Common myeloid progenitor, CD34-positive (primary cell): ENCODE results near the gene GPATCH3.
"Not testable (repeated sequence)": the region's sequence is repeated elsewhere in the genome, so short reads cannot be mapped to it uniquely, and the experiment has no call there.

Experiments
- CTCF ChIA-PET: fragments of 350-600 bp; sonication (Branson Sonifier 250); formaldehyde crosslinking; loops from one replicate; lab custom pipeline; 2021; ENCODE audit warnings: antibody characterized with exemption; lab: Charles Lee
- POLR2A ChIA-PET: fragments of 350-600 bp; sonication (Branson Sonifier 250); formaldehyde crosslinking; loops from one replicate; lab custom pipeline; 2021; ENCODE audit warnings: antibody characterized with exemption; lab: Charles Lee
- DNase-seq, 3 donors: peaks; one replicate each; pipeline versions ENCODE4 v3.0.0 to v3.0.0-alpha.2; 2013
- H3K27ac ChIP-seq, 2 experiments: 1 replicate in 1 of 2; 2 replicates in 1 of 2; pipeline ENCODE4 v1.7.0; 2013; ENCODE audit warnings: inconsistent platforms in 2 of 2, low read length in 2 of 2, mild to moderate bottlenecking in 2 of 2, low read depth in 1 of 2, moderate library complexity in 1 of 2; ENCODE audit not compliant: severe bottlenecking in 2 of 2, insufficient read depth in 1 of 2, poor library complexity in 1 of 2
- H3K27me3 ChIP-seq, 5 experiments: replicated peaks in 2 of 5; 1 replicate in 3 of 5; 2 replicates in 2 of 5; pipeline versions ENCODE4 v1.6.1 to v1.7.0; 2013; ENCODE audit warnings: low read length in 4 of 5, mild to moderate bottlenecking in 2 of 5, moderate library complexity in 2 of 5, inconsistent platforms in 1 of 5; ENCODE audit not compliant: insufficient read depth in 5 of 5, control insufficient read depth in 4 of 5
- H3K36me3 ChIP-seq, 4 experiments: 1 replicate in 2 of 4; 2 replicates in 2 of 4; pipeline versions ENCODE4 v1.6.1 to v1.7.0; 2013; ENCODE audit warnings: low read length in 3 of 4, control low read depth in 1 of 4, mild to moderate bottlenecking in 1 of 4; ENCODE audit not compliant: control insufficient read depth in 4 of 4, insufficient read depth in 4 of 4
- H3K4me1 ChIP-seq, 4 experiments: 1 replicate in 3 of 4; 2 replicates in 1 of 4; pipeline versions ENCODE4 v1.6.1 to v1.7.1; 2013; ENCODE audit warnings: low read length in 3 of 4, mild to moderate bottlenecking in 3 of 4, control low read depth in 1 of 4, inconsistent platforms in 1 of 4, moderate library complexity in 1 of 4; ENCODE audit not compliant: control insufficient read depth in 4 of 4, insufficient read depth in 4 of 4; ENCODE audit errors: control extremely low read depth in 1 of 4
- H3K4me3 ChIP-seq, 7 experiments: 1 replicate in 4 of 7; 2 replicates in 3 of 7; pipeline versions ENCODE4 v1.5.1 to v1.7.0; 2013; ENCODE audit warnings: mild to moderate bottlenecking in 7 of 7, low read length in 6 of 7, moderate library complexity in 6 of 7, inconsistent platforms in 2 of 7, low read depth in 2 of 7, control low read depth in 1 of 7; ENCODE audit not compliant: insufficient read depth in 4 of 7, control insufficient read depth in 1 of 7; ENCODE audit errors: extremely low read depth in 1 of 7
- H3K9me3 ChIP-seq, 5 experiments: 1 replicate in 4 of 5; 2 replicates in 1 of 5; pipeline versions ENCODE4 v1.6.1 to v1.7.1; 2013; ENCODE audit warnings: low read length in 4 of 5, mild to moderate bottlenecking in 2 of 5, inconsistent platforms in 1 of 5, low read depth in 1 of 5, moderate library complexity in 1 of 5; ENCODE audit not compliant: control insufficient read depth in 4 of 5, insufficient read depth in 2 of 5; ENCODE audit errors: control extremely low read depth in 1 of 5
- WGBS: methylation state at CpG from one replicate; pipeline ENCODE4 v1.1.5; 2013; ENCODE audit not compliant: insufficient coverage; 5-methylcytosine and 5-hydroxymethylcytosine counted together

The GPATCH3 gene

DNA sequence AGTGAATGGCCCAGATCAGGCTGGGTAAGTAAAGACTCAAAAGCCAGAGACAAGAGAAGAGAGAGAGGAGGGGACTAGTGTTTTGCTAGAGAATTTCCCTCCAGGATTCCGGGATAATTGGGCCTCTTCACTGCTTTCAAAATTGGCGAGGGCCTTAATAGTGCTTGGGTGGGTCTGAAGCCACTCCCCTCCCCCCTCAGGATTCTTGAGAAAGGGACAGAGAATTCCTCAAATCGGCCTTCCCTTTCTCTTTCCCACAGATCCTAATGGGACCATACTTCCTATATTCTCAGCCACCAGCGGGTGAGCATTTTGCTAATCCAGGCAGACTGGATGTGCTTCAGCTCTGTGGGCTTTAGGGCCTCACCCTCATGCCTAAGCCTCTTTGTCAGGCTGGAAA, 25.4 kb downstream of the GPATCH3 start:
- ChIA-PET CTCF (interaction anchor here (1.3 to 1.6 kb wide), 2 partner anchors 11 to 275 kb away, joined by 4 to 6 read pairs; no protein-coding TSS in a partner anchor), POLR2A (no interaction called here)
- DNase-seq: no peak
- no peak overlapping the region for H3K4me3 ChIP-seq
- no peaks in the 10 kb centered on the region for H3K4me1 ChIP-seq
- no peak overlapping the region for H3K27ac ChIP-seq
- peaks cover 0 to 30% (median 22%) of the 10 kb centered on the region in 4 experiments for H3K36me3 ChIP-seq
- WGBS: 95% methylated on average over 4 of the region's 4 CpGs
- no peaks in the 10 kb centered on the region for H3K27me3 ChIP-seq
- H3K9me3 ChIP-seq: no peaks in the 10 kb centered on the region

DNA sequence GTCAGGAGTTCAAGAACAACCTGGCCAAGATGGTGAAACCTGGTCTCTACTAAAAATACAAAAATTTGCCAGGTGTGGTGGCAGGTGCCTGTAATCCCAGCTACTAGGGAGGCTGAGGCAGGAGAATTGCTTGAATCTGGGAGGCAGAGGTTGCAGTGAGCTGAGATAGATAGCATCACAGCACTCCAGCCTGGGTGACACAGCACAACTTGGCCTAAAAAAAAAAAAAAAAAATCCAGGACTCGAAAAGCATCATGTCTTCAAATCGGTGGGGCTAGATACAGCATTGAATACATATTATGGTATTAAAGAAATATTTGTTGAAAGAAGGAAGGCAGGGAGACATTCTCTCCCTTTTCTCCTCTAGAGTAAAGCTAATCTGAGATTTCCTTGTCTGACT, 27.2 kb downstream of the GPATCH3 start:
- POLR2A ChIA-PET, DNase-seq, H3K27me3 ChIP-seq, H3K4me1 ChIP-seq, H3K9me3 ChIP-seq, H3K4me3 ChIP-seq, H3K27ac ChIP-seq: not testable (repeated sequence)
- CTCF ChIA-PET: interaction anchor here (1.2 to 5.3 kb wide), 4 partner anchors 13 to 83 kb away, joined by 3 to 27 read pairs (median 8); no protein-coding TSS in a partner anchor
- no CpG with 5 or more reads among the region's 2 CpGs for WGBS
- peaks cover 0 to 19% (median 11%) of the 10 kb centered on the region in 4 experiments for H3K36me3 ChIP-seq

DNA sequence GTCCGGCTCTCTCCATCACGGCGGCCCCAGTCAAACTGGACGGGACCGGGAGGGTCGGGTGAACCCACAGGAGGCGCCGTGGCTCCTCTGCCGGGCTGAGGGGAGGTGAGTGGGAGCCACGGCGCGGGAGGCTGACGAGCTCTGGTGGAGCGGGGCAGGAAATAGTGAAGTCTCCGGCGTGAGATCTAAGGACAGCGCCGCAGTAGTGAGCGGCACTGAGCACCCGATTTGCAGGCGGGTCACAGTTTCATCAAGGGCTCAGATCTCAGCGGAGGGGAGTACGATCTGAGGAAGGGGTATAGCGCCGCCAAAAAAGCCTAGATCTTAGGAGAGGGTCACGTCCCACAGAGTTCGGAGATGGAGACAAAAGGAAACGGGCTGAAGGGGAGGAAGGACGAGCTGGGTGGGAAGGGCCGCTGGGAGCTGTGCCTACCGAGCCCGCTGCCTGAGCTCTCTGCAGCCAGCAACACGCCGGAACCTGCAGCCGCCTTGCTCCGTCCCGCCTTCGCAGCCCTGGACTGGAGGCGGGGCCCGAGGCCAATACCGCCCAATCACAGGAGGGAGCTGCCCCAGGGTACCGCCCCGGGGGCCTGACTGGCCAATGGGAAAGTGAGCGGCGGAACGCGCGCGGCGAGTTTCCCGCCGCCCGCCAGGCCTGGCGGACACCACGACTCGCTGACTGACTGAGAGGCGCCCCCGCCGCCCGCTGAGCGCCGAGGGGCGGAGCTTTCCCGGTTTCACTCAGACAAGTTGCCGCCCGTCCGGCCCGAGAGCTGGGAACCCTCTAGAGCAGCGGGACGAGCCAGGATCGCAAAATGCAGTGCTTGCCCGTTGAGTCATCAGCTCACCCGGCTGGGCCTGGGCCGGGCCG, 35.4 kb downstream of the GPATCH3 start:
- H3K36me3 ChIP-seq: no peaks in the 10 kb centered on the region
- peak overlapping the region; percentile 69 to 97 (median 86) for H3K4me3 ChIP-seq
- peak overlapping the region in 1 of 2 experiments; percentile 78 for H3K27ac ChIP-seq
- ChIA-PET POLR2A (interaction anchor here (0.5 to 1.0 kb wide), 5 partner anchors 14 to 954 kb away, joined by 3 to 4 read pairs (median 3); no protein-coding TSS in a partner anchor), CTCF (interaction anchor here (0.7 to 4.4 kb wide), 12 partner anchors 10 to 330 kb away, joined by 3 to 30 read pairs (median 4); no protein-coding TSS in a partner anchor)
- 0% methylated on average over 74 of the region's 75 CpGs for WGBS
- no peaks in the 10 kb centered on the region for H3K27me3 ChIP-seq
- H3K9me3 ChIP-seq: no peaks in the 10 kb centered on the region
- H3K4me1 ChIP-seq: peaks cover 0 to 20% (median 14%) of the 10 kb centered on the region in 4 experiments
- DNase-seq: peak; percentile 94 to 96 (median 95)

DNA sequence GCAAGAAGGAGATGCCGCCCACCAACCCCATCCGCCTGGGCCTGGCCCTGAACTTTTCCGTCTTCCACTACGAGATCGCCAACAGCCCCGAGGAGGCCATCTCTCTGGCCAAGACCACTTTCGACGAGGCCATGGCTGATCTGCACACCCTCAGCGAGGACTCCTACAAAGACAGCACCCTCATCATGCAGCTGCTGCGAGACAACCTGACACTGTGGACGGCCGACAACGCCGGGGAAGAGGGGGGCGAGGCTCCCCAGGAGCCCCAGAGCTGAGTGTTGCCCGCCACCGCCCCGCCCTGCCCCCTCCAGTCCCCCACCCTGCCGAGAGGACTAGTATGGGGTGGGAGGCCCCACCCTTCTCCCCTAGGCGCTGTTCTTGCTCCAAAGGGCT, 36.6 kb downstream of the GPATCH3 start:
- Histone ChIP-seq H3K4me1 (peaks cover 0 to 20% (median 14%) of the 10 kb centered on the region in 4 experiments), H3K27me3 (no peaks in the 10 kb centered on the region), H3K27ac (no peak overlapping the region), H3K4me3 (peak overlapping the region in 2 of 7 experiments; percentile 78 to 90), H3K9me3 (no peaks in the 10 kb centered on the region), H3K36me3 (no peaks in the 10 kb centered on the region)
- POLR2A ChIA-PET: no interaction called here
- 80% methylated on average over 11 of the region's 20 CpGs for WGBS
- DNase-seq: no peak
- CTCF ChIA-PET: interaction anchor here (1.2 to 6.5 kb wide), 3 partner anchors 13 to 261 kb away, joined by 3 to 56 read pairs (median 5); no protein-coding TSS in a partner anchor

DNA sequence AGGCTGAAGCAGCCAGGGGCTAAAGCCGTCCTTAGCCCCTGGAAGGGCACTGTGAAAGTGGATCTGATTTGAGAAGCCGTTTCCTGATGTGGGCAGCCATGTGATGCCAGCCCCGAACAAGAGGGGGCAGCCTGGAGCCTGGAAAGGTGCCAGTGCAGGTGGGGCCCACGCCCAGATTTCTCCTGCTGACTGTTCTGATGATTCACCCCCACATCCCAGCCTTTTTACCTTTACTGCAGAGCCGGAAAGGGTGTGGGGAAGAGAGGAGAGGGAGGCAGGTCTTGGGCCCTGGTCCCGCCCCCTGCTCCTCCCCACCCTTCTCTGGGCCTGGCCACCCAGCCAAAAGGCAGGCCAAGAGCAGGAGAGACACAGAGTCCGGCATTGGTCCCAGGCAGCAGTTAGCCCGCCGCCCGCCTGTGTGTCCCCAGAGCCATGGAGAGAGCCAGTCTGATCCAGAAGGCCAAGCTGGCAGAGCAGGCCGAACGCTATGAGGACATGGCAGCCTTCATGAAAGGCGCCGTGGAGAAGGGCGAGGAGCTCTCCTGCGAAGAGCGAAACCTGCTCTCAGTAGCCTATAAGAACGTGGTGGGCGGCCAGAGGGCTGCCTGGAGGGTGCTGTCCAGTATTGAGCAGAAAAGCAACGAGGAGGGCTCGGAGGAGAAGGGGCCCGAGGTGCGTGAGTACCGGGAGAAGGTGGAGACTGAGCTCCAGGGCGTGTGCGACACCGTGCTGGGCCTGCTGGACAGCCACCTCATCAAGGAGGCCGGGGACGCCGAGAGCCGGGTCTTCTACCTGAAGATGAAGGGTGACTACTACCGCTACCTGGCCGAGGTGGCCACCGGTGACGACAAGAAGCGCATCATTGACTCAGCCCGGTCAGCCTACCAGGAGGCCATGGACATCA, 37.2 kb downstream of the GPATCH3 start, which contains the start of gene SFN:
SFN (plus strand) TSS at position 369 of the 904 bp plus-strand sequence; CDS start at position 433, 64 bp downstream.
- Histone ChIP-seq H3K4me3 (peak within 1 kb of the TSS in 4 of 7 experiments; percentile 78 to 97 (median 90)), H3K4me1 (peaks cover 0 to 20% (median 14%) of the 10 kb centered on the region in 4 experiments), H3K36me3 (no peaks in the 10 kb centered on the region), H3K9me3 (no peaks in the 10 kb centered on the region), H3K27ac (no peak within 1 kb of the TSS), H3K27me3 (no peaks in the 10 kb centered on the region)
- peak in 2 of 3 donors; percentile 30 to 31 for DNase-seq
- CTCF ChIA-PET: interaction anchor here (1.2 to 6.5 kb wide), 6 partner anchors 9 to 52 kb away, joined by 4 to 56 read pairs (median 5); no protein-coding TSS in a partner anchor
- POLR2A ChIA-PET: no interaction called here
- WGBS: 91% methylated on average over 34 of the region's 37 CpGs

DNA sequence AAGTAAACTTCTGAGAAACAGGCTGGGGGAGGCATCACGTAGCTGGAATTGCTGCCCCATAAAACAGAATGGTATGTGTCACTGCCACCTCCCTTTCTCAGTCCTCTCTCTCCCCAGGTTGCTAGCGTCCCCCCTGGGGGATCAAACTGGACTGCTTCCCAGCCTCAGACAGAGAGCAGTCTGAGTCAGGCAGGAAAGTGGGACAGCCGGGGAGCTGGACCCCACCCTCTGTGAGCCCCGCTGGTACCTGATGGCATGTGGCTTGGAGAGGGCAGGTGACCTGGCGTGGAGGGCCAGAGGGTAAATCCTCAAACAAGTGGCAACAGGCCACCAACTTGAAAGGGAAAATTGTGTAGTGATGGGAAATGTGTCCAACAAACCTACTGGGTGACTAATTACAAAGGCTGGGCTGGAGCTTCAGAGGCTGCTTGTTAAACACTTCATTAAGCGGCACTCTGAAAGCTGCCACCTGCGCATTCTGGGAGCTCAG, 38.3 kb downstream of the GPATCH3 start:
- Histone ChIP-seq H3K36me3 (peaks cover 0 to under 1% (median 0%) of the 10 kb centered on the region in 4 experiments), H3K27me3 (no peaks in the 10 kb centered on the region), H3K4me1 (peaks cover 0 to 20% (median 14%) of the 10 kb centered on the region in 4 experiments), H3K4me3 (no peak overlapping the region), H3K9me3 (no peaks in the 10 kb centered on the region), H3K27ac (no peak overlapping the region)
- WGBS: 95% methylated on average over 4 of the region's 7 CpGs
- CTCF ChIA-PET: interaction anchor here (1.2 to 6.5 kb wide), 7 partner anchors 8 to 61 kb away, joined by 4 to 56 read pairs (median 5); no protein-coding TSS in a partner anchor
- POLR2A ChIA-PET: no interaction called here
- no peak for DNase-seq
